H1 (cell line): Measurements from ENCODE around the gene PAPSS2. TPM values are rescaled to one million over a fixed set of nuclear protein-coding genes. Genes with fewer than 3 reads are reported as not detected.

Source experiments
- CTCF ChIA-PET: fragments of 300-600 bp; sonication (Branson Sonifier 250); formaldehyde crosslinking; loops from one replicate; lab custom pipeline; 2021; ENCODE audit not compliant: partially characterized antibody; lab: Charles Lee
- POLR2A ChIA-PET: fragments of 300-600 bp; sonication (Branson Sonifier 250); formaldehyde crosslinking; loops from one replicate; lab custom pipeline; 2021; ENCODE audit warnings: inconsistent platforms; ENCODE audit not compliant: partially characterized antibody; lab: Charles Lee
- DNase-seq, 2 experiments: peaks; one replicate each; pipeline versions ENCODE4 v3.0.0 to v3.0.0-alpha.2; 2010 to 2022; ENCODE audit warnings: low spot score in 2 of 2, low read depth in 1 of 2, mixed read lengths in 1 of 2
- FAIRE-seq: peaks from 2 replicates; lab custom pipeline; 2011; peaks lifted over from hg19 to GRCh38; lab: Jason Lieb, UNC
- H2AFZ ChIP-seq: 2 replicates; pipeline ENCODE4 v1.8.1; 2012; ENCODE audit warnings: low read length, inconsistent platforms
- H2AK5ac ChIP-seq: 2 replicates; pipeline ENCODE4 v1.6.1; 2013; ENCODE audit warnings: low read depth, low read length
- H2BK120ac ChIP-seq: replicated peaks from 2 replicates; pipeline ENCODE3; 2013; ENCODE audit warnings: low read depth, low read length, inconsistent platforms
- H2BK12ac ChIP-seq: 2 replicates; pipeline ENCODE4 v1.6.1; 2013; ENCODE audit warnings: low read depth, low read length
- H2BK15ac ChIP-seq: 2 replicates; pipeline ENCODE4 v1.6.1; 2013; ENCODE audit warnings: low read length
- H2BK20ac ChIP-seq: 2 replicates; pipeline ENCODE4 v1.6.1; 2013; ENCODE audit warnings: low read length
- H2BK5ac ChIP-seq: 2 replicates; pipeline ENCODE4 v1.6.1; 2013; ENCODE audit warnings: low read depth, low read length
- H3K14ac ChIP-seq: 2 replicates; pipeline ENCODE4 v1.6.1; 2013; ENCODE audit warnings: inconsistent platforms; ENCODE audit not compliant: insufficient read length
- H3K18ac ChIP-seq: 2 replicates; pipeline ENCODE4 v1.6.1; 2013; ENCODE audit warnings: low read length; ENCODE audit errors: extremely low read depth
- H3K23ac ChIP-seq: 2 replicates; pipeline ENCODE4 v1.6.1; 2013; ENCODE audit warnings: inconsistent platforms; ENCODE audit not compliant: insufficient read length
- H3K23me2 ChIP-seq: 2 replicates; pipeline ENCODE4 v1.6.1; 2013; ENCODE audit warnings: low read depth, low read length
- H3K27ac ChIP-seq: 2 replicates; pipeline ENCODE4 v1.6.1; 2011; ENCODE audit warnings: low read depth, low read length, inconsistent platforms
- H3K27me3 ChIP-seq, 4 experiments: replicated peaks in 1 of 4; 1 replicate in 1 of 4; 2 replicates in 3 of 4; pipeline versions ENCODE4 v1.6.1 to v1.8.1; 2011 to 2013; ENCODE audit warnings: low read length in 3 of 4, mild to moderate bottlenecking in 3 of 4, inconsistent platforms in 2 of 4, mixed read lengths in 2 of 4, moderate library complexity in 1 of 4; ENCODE audit not compliant: control insufficient read depth in 3 of 4, insufficient read depth in 3 of 4; ENCODE audit errors: extremely low read depth in 1 of 4
- H3K36me3 ChIP-seq, 4 experiments: 2 replicates each; pipeline versions ENCODE4 v1.6.1 to v1.8.1; 2011 to 2013; ENCODE audit warnings: mild to moderate bottlenecking in 4 of 4, low read length in 3 of 4, moderate library complexity in 2 of 4, control low read depth in 1 of 4, inconsistent platforms in 1 of 4; ENCODE audit not compliant: insufficient read depth in 4 of 4, control insufficient read depth in 2 of 4
- H3K4ac ChIP-seq: replicated peaks from 2 replicates; pipeline ENCODE3; 2013; ENCODE audit warnings: low read length, low read depth, mixed read lengths, inconsistent platforms; ENCODE audit not compliant: insufficient read length
- H3K4me1 ChIP-seq, 4 experiments: replicated peaks in 1 of 4; 1 replicate in 1 of 4; 2 replicates in 3 of 4; pipeline versions ENCODE4 v1.6.1 to v1.8.1; 2011 to 2013; ENCODE audit warnings: low read length in 3 of 4, inconsistent platforms in 2 of 4, mixed read lengths in 1 of 4; ENCODE audit not compliant: insufficient read depth in 4 of 4, control insufficient read depth in 3 of 4
- H3K4me2 ChIP-seq, 2 experiments: 2 replicates each; pipeline versions ENCODE4 v1.6.1 to v1.8.1; 2011 to 2013; ENCODE audit warnings: low read depth in 2 of 2, low read length in 2 of 2, control low read depth in 1 of 2, inconsistent platforms in 1 of 2, mild to moderate bottlenecking in 1 of 2; ENCODE audit not compliant: insufficient read depth in 1 of 2
- H3K4me3 ChIP-seq, 4 experiments: fragments of 200-600, 300-600 bp in 1 of 4; sonication (generic), shearing (Covaris generic), sonication (Bioruptor Twin) in 1 of 4; 2 replicates each; pipeline versions ENCODE4 v1.5.1 to v1.8.1; 2011 to 2016; ENCODE audit warnings: low read length in 4 of 4, low read depth in 3 of 4, control low read depth in 2 of 4, inconsistent platforms in 2 of 4, mild to moderate bottlenecking in 2 of 4, mixed read lengths in 1 of 4, moderate library complexity in 1 of 4; ENCODE audit not compliant: insufficient read depth in 2 of 4; ENCODE audit errors: extremely low read depth in 1 of 4
- H3K56ac ChIP-seq: replicated peaks from 2 replicates; pipeline ENCODE3; 2013; ENCODE audit warnings: low read depth, mild to moderate bottlenecking, mixed read lengths, low read length, inconsistent platforms; ENCODE audit not compliant: insufficient read length
- H3K79me1 ChIP-seq: 2 replicates; pipeline ENCODE4 v1.6.1; 2013; ENCODE audit warnings: low read depth, low read length, control low read depth
- H3K79me2 ChIP-seq, 2 experiments: 2 replicates each; pipeline versions ENCODE4 v1.6.1 to v1.8.1; 2012 to 2013; ENCODE audit warnings: low read length in 2 of 2, mild to moderate bottlenecking in 2 of 2, inconsistent platforms in 1 of 2; ENCODE audit not compliant: insufficient read depth in 2 of 2, control insufficient read depth in 1 of 2
- H3K9ac ChIP-seq, 4 experiments: replicated peaks in 1 of 4; 1 replicate in 1 of 4; 2 replicates in 3 of 4; pipeline versions ENCODE4 v1.6.1 to v1.8.1; 2011 to 2013; ENCODE audit warnings: low read depth in 3 of 4, low read length in 3 of 4, control low read depth in 2 of 4, mild to moderate bottlenecking in 2 of 4, moderate library complexity in 2 of 4, inconsistent platforms in 1 of 4; ENCODE audit errors: extremely low read depth in 1 of 4
- H3K9me3 ChIP-seq, 2 experiments: 2 replicates each; pipeline versions ENCODE4 v1.6.1 to v1.8.1; 2012 to 2013; ENCODE audit warnings: mild to moderate bottlenecking in 2 of 2, moderate library complexity in 2 of 2, control low read depth in 1 of 2, inconsistent platforms in 1 of 2, low read depth in 1 of 2, low read length in 1 of 2, mixed read lengths in 1 of 2; ENCODE audit not compliant: insufficient read depth in 2 of 2
- H4K20me1 ChIP-seq, 2 experiments: replicated peaks in 1 of 2; 2 replicates each; pipeline versions ENCODE3 to v1.8.1; 2011 to 2013; ENCODE audit warnings: inconsistent platforms in 2 of 2, low read length in 2 of 2, mild to moderate bottlenecking in 1 of 2; ENCODE audit not compliant: insufficient read depth in 2 of 2, control insufficient read depth in 1 of 2
- H4K5ac ChIP-seq: 2 replicates; pipeline ENCODE4 v1.6.1; 2013; ENCODE audit warnings: low read length, low read depth, mixed read lengths, inconsistent platforms; ENCODE audit not compliant: insufficient read length
- H4K8ac ChIP-seq: 2 replicates; pipeline ENCODE4 v1.8.0; 2013; ENCODE audit warnings: mild to moderate bottlenecking, moderate library complexity, low read length, inconsistent platforms; ENCODE audit not compliant: insufficient read depth; ENCODE audit errors: extremely low read depth
- H4K91ac ChIP-seq: replicated peaks from 2 replicates; pipeline ENCODE3; 2013; ENCODE audit warnings: low read length, mixed read lengths, inconsistent platforms; ENCODE audit not compliant: insufficient read length
- BCL11A ChIP-seq, 2 experiments: IDR thresholded peaks; one replicate each; pipeline ENCODE4 v1.6.1; 2011; ENCODE audit warnings: low read depth in 2 of 2, low read length in 2 of 2, mild to moderate bottlenecking in 2 of 2
- CBX8 ChIP-seq: fragments of 300-800, 300-1000 bp; sonication (generic); IDR thresholded peaks from 2 replicates; pipeline ENCODE4 v1.7.1; 2016; ENCODE audit warnings: low read depth, low read length, borderline replicate concordance
- SP1 ChIP-seq: IDR thresholded peaks from 2 replicates; pipeline ENCODE4 v1.6.1; 2011; ENCODE audit warnings: low read depth, low read length
- WGBS, 2 experiments: shearing (Covaris generic) in 1 of 2; methylation state at CpG; one replicate each; pipeline versions ENCODE4 v1.1.6 to v1.1.7; 2013 to 2015; ENCODE audit warnings: low lambda C conversion rate in 2 of 2, mixed read lengths in 2 of 2, inconsistent platforms in 1 of 2, low coverage in 1 of 2, missing lambda C conversion rate in 1 of 2; ENCODE audit not compliant: insufficient replicate concordance in 2 of 2, insufficient coverage in 1 of 2, insufficient read length in 1 of 2; ENCODE audit errors: extremely low coverage in 1 of 2, missing lambda C conversion rate in 1 of 2; 5-methylcytosine and 5-hydroxymethylcytosine counted together
- polyA plus RNA-seq, 7 experiments: library from polyadenylated mRNA; depleted of rRNA in 3 of 7; stranded (reverse) in 5 of 7; unstranded in 2 of 7; fragments of >200 nt in 5 of 7; fragments of 200-250 nt in 2 of 7; gene quantifications; 1 replicate in 5 of 7; 2 replicates in 1 of 7; 4 replicates in 1 of 7; pipeline versions ENCODE4 v1.2.1 to v1.2.3, GENCODE V29; 2011 to 2013; ENCODE audit warnings: missing spikeins in 2 of 7, mixed read lengths in 2 of 7
- total RNA-seq: library from RNA; stranded (reverse); fragmentation: NEBNext Ultra II Directional; extraction: Animal tissue kit (Norgen Biotek cat#: 25700); gene quantifications from 2 replicates; pipeline ENCODE4 v1.2.1, GENCODE V29; 2021

PAPSS2 gene
- total and polyA plus RNA-seq, 2 of the 8 experiments (the other 6 are each of a cell fraction or from before 2014, with no cell fraction given) = 7.6 to 20.2 TPM

DNA sequence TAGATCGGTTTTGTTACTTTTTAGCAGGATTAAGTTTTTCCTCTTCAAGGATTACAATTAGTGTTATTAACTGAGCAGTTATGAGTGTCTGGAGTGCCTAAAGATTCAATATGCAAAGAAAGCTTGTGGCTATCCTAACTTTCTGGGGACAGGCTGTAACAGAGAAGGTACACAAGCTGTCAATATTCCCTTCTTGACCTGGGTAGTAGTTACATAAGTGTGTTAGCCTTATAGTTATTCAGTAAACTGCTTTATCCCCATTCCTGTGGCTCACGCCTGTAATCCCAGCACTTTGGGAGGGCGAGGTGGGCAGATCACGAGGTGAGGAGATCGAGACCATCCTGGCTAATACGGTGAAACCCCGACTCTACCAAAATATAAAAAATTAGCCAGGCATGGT is 126.7 kb downstream of the PAPSS2 start:
- FAIRE-seq (no peak), DNase-seq (no peak)
- WGBS, 2 experiments = 96% methylated on average over 7 of the region's 7 CpGs; no CpG with 5 or more reads in 1 of the 2 experiments
- Histone ChIP-seq H3K56ac (no peak overlapping the region), H4K5ac (no peak overlapping the region), H2BK15ac (no peak overlapping the region), H3K14ac (no peak overlapping the region), H3K4me2 (no peak overlapping the region), H3K79me2 (no peaks in the 10 kb centered on the region), H2BK120ac (no peak overlapping the region), H2BK5ac (no peak overlapping the region), H4K20me1 (no peaks in the 10 kb centered on the region), H2BK12ac (no peak overlapping the region), H3K79me1 (no peaks in the 10 kb centered on the region), H3K4ac (no peak overlapping the region), H4K91ac (no peak overlapping the region), H3K23ac (no peak overlapping the region), H3K9me3 (no peaks in the 10 kb centered on the region), H2BK20ac (no peak overlapping the region), H3K23me2 (no peaks in the 10 kb centered on the region), H2AFZ (no peak overlapping the region), H2AK5ac (no peak overlapping the region), H3K36me3 (peaks cover 0 to 44% (median 8%) of the 10 kb centered on the region in 4 experiments; a peak in 4 of 8 replicates), H3K18ac (no peak overlapping the region), H3K9ac (no peak overlapping the region), H3K27me3 (no peaks in the 10 kb centered on the region), H3K4me3 (no peak overlapping the region), H3K4me1 (no peaks in the 10 kb centered on the region), H3K27ac (no peak overlapping the region), H4K8ac (no peak overlapping the region)
- ChIA-PET CTCF (interaction anchor here (0.9 kb wide), 1 partner anchor 9 kb away, joined by 4 read pairs; no protein-coding TSS in a partner anchor), POLR2A (interaction anchor here (1.2 kb wide), 1 partner anchor 32 kb away, joined by 3 read pairs; the partner anchor contains the start of gene ATAD1)
- TF ChIP-seq SP1 = no peak
- no peak for TF ChIP-seq BCL11A (IDR thresholded peaks at IDR 0.05; ENCODE audit: low read depth in 2 of 2, low read length in 2 of 2)
- TF ChIP-seq CBX8 = no peak
